Keratinocyte (primary cell): ENCODE data around the gene RMDN3.

Experiments
- CTCF ChIP-seq, 3 experiments: IDR thresholded peaks in 1 of 3; conservative IDR thresholded peaks in 1 of 3; optimal IDR thresholded peaks in 1 of 3; 2 replicates in 2 of 3; 3 replicates in 1 of 3; pipeline versions ENCODE3 to v1.5.1; 2011; ENCODE audit warnings: low read length in 3 of 3, mild to moderate bottlenecking in 3 of 3, moderate library complexity in 2 of 3, control low read depth in 1 of 3, inconsistent platforms in 1 of 3; ENCODE audit not compliant: insufficient read depth in 2 of 3; ENCODE audit errors: extremely low read depth in 1 of 3
- EZH2 ChIP-seq: IDR thresholded peaks from one replicate; pipeline ENCODE4 v1.6.1; 2012; ENCODE audit warnings: inconsistent platforms, mild to moderate bottlenecking, low read length, moderate library complexity

DNA sequence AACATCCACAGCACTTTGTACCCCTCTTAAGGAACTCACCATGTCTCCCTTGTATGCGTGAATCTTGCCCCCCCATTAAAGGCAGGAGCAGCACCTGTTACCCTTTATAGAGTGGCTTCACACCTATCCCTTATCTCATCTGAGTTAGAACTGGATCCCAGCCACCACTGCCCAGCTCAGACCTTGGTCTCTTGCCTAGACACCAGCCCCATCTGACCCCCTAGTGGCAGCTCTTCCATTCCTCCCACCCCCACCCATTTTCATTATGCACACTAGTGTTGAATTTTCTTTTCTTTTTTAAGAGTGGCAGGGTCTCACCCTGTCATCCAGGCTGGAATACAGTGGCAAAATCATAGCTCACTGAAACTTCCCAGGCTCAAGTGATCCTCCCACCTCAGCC, 48.6 kb upstream of the RMDN3 start:
- TF ChIP-seq CTCF (optimal IDR thresholded peaks at IDR 0.05 in 1 of 3, IDR thresholded peaks at IDR 0.05 in 1 of 3, conservative IDR thresholded peaks at IDR 0.05 in 1 of 3; ENCODE audit: extremely low read depth in 1 of 3, insufficient read depth in 2 of 3, low read length in 3 of 3) = no peak
- TF ChIP-seq EZH2 = no peak
